ENCODE results near the gene KANSL2. TPM values are rescaled to one million over a fixed set of nuclear protein-coding genes. Genes with fewer than 3 reads are reported as not detected.
A peak's percentile ranks its signal among the peaks of the same experiment; 100 is the strongest.
"Not testable (repeated sequence)": the region's sequence is repeated elsewhere in the genome, so short reads cannot be mapped to it uniquely, and the experiment has no call there.

KANSL2 gene
- total RNA-seq, 1 donor = 39.8 TPM

DNA sequence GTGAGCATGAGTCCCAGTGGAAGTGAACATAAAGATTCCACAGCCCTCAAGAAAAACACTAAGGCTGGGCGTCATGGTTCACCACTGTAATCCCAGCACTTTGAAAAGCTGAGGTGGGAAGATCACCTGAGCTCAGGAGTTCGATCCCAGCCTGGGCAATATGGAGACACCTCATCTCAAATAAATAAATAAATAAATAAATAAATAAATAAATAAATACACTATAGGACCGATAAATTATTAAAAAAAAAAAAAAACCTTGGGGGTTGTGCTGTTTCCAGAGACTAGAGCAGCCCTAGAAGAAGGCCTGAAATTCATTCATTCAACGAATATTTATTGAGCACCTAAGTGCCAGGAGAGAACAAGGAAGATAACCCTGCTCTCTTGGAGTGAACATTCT is 1.5 kb upstream of the KANSL2 start:
- no peak for DNase-seq (ENCODE audit: low read depth)
- TF ChIP-seq, protein P1, sequence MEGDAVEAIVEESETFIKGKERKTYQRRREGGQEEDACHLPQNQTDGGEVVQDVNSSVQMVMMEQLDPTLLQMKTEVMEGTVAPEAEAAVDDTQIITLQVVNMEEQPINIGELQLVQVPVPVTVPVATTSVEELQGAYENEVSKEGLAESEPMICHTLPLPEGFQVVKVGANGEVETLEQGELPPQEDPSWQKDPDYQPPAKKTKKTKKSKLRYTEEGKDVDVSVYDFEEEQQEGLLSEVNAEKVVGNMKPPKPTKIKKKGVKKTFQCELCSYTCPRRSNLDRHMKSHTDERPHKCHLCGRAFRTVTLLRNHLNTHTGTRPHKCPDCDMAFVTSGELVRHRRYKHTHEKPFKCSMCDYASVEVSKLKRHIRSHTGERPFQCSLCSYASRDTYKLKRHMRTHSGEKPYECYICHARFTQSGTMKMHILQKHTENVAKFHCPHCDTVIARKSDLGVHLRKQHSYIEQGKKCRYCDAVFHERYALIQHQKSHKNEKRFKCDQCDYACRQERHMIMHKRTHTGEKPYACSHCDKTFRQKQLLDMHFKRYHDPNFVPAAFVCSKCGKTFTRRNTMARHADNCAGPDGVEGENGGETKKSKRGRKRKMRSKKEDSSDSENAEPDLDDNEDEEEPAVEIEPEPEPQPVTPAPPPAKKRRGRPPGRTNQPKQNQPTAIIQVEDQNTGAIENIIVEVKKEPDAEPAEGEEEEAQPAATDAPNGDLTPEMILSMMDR (IDR thresholded peaks at IDR 0.05; ENCODE audit: insufficient read depth, low read length) = no peak
- H3K4me3 ChIP-seq (ENCODE audit: low read depth, low read length) = no peak overlapping the region

DNA sequence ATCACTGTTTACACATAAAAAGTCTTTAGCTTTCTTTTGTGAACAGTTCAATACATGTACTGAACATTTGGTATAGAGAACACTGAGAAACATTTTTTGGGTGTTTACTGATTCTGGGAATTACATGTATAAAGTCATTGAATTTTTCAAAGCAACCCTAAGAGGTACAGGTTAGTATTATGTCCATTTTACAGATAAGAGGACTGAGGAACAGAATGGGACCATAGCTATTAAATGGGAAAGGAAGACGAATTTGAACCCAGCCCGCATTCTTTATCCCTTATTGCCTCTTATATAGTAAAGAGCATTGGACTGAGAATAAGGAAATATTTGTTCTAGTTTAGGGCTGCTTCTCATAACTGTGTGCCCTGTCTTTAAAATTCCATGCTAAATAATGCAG is 889 bp upstream of the KANSL2 start:
- TF ChIP-seq, protein P1 (IDR thresholded peaks at IDR 0.05; ENCODE audit: insufficient read depth, low read length) = no peak
- H3K4me3 ChIP-seq (ENCODE audit: low read depth, low read length) = no peak overlapping the region
- no peak for DNase-seq (ENCODE audit: low read depth)

DNA sequence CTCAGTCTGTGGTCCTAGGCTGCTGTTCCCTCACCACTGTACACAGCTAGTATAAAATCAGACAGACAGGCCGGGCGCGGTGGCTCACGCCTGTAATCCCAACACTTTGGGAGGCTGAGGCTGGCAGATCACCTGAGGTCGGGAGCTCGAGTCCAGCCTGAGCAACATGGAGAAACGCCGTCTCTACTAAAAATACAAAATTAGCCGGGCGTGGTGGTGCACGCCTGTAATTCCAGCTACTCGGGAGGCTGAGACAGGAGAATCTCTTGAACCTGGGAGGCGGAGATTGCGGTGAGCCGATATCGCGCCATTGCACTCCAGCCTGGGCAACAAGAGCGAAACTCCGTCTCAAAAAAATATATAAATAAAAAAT is 481 bp upstream of the KANSL2 start:
- DNase-seq (ENCODE audit: low read depth) = not testable (repeated sequence)
- H3K4me3 ChIP-seq (ENCODE audit: low read depth, low read length) = peak overlapping the region; percentile 75

DNA sequence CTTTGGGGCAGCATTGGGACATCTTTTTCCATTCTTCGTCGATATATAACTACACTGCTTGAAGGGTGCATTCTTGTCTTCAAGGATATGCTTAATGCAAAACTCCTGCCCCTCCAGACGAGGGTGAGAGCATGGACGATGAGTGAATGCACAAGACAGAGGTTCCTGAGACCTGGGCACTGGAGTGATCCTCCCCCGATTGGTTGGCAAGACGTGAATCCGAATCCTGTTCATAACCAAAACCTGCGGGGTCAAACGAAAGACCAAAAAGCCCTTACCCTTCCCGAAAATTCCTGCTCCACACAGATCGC is 684 bp downstream of the KANSL2 start:
- no peak for DNase-seq (ENCODE audit: low read depth)
- peak overlapping the region; percentile 98 for H3K4me3 ChIP-seq (ENCODE audit: low read depth, low read length)
- TF ChIP-seq, protein P1 (IDR thresholded peaks at IDR 0.05; ENCODE audit: insufficient read depth, low read length) = no peak

DNA sequence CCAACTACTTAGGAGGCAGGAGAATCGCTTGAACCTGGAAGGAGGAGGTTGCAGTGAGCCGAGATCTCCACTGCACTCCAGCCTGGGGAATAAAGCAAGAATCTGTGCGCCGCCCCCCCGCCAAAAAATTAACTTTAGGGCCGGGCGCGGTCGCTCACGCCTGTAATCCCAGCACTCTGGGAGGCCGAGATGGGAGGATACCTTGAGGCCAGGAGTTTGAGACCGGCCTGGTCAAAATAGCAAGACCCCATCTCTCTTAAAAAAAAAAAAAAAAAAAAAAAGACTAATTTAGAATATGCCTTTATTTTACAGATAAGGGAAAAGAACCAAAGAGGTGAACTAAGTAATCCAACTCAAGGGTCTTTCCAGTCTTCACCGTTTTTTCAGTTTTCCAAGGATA is 1.2 kb downstream of the KANSL2 start:
- peak overlapping the region; percentile 98 for H3K4me3 ChIP-seq (ENCODE audit: low read depth, low read length)
- DNase-seq (ENCODE audit: low read depth) = no peak
- TF ChIP-seq, protein P1 (IDR thresholded peaks at IDR 0.05; ENCODE audit: insufficient read depth, low read length) = no peak

DNA sequence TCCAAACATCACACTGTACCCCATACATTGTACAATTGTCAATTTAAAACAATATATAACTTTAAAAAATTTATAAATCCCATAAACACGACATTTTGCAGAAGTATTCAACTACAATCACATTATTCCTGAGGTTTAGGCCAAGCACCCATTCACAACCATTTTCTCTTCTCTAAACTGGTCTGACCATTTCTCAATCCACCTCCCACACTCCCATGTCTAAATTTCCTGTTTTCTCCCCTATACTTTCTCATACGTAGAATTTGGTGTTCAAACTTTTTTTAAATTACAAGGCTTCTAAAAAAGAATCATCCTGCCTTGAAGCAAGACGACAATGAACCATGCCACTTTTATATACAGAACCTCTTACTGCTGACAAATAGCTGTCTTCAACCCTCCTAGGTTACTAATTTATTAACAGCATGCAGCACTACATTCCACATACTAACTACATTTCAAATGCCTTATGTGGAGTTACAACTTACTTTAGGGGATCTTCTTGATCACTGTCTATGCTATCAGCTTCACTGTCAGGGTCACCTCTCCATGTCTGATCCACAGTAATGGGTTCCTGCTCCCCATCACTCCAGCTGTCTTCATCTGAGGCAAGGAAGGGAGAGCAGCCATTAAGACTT is 3.4 kb downstream of the KANSL2 start:
- no peak for DNase-seq (ENCODE audit: low read depth)
- TF ChIP-seq, protein P1 (IDR thresholded peaks at IDR 0.05; ENCODE audit: insufficient read depth, low read length) = no peak
- no peak overlapping the region for H3K4me3 ChIP-seq (ENCODE audit: low read depth, low read length)

DNA sequence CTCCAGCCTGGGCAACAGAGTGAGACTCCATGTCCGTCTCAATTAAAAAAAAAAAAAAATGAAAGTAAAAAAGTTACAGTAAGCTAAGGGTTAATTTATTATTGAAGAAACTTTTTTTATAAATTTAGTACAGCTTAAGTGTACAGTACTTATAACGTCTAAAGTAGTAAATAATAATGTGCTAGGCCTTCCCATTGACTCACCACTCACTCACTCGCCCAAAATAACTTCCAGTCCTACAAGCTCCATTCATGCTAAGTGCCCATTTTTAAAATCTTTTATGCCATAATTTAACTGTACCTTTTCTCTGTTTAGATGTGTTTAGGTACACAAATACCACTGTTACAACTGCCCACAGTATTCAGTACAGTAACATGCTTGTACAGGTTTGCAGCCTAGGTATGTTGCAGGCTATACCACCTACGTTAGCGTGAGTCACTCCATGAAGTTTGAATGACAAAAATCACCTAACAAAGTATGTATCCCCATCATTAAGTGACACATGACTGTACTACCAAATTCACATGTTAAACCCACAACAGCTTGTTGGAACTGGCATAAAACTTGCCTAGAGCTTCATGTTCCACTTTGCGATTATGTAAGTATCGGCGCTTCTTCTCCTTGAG is 10.7 kb downstream of the KANSL2 start:
- TF ChIP-seq, protein P1 (IDR thresholded peaks at IDR 0.05; ENCODE audit: insufficient read depth, low read length) = no peak
- no peak overlapping the region for H3K4me3 ChIP-seq (ENCODE audit: low read depth, low read length)
- DNase-seq (ENCODE audit: low read depth) = peak; percentile 27

Measured in fibroblast of the aortic adventitia (primary cell).